SK-N-SH treated with all-trans-retinoic acid at 6 μM for 48 hours (cell line): ENCODE results near the gene CMIP.

Experiments
- ARNTL ChIP-seq: fragments of 450-650 bp; formaldehyde crosslinking; IDR thresholded peaks from 2 replicates; pipeline ENCODE4 v1.5.0; 2020; ENCODE audit warnings: low read depth, mild to moderate bottlenecking, moderate library complexity, borderline replicate concordance
- BACH2 ChIP-seq: fragments of 250-450 bp; sonication (Bioruptor Pico); IDR thresholded peaks from 2 replicates; pipeline ENCODE4 v1.9.0; 2021; ENCODE audit warnings: mild to moderate bottlenecking, borderline replicate concordance
- CREB5 ChIP-seq: fragments of 250-450 bp; sonication (Bioruptor Pico); IDR thresholded peaks from 2 replicates; pipeline ENCODE4 v1.5.1; 2020; ENCODE audit warnings: low read depth, mild to moderate bottlenecking, moderate library complexity
- CSDC2 ChIP-seq: fragments of 250-450 bp; sonication (Bioruptor Pico); IDR thresholded peaks from 2 replicates; pipeline ENCODE4 v1.5.0; 2020; ENCODE audit warnings: mild to moderate bottlenecking, moderate library complexity
- GLIS3 ChIP-seq: fragments of 250-450 bp; sonication (Bioruptor Pico); IDR thresholded peaks from 2 replicates; pipeline ENCODE4 v1.5.0; 2020; ENCODE audit warnings: mild to moderate bottlenecking, moderate library complexity
- ISL1 ChIP-seq: fragments of 250-450 bp; sonication (Bioruptor Pico); IDR thresholded peaks from 2 replicates; pipeline ENCODE4 v2.1.2; 2022; ENCODE audit warnings: mild to moderate bottlenecking, moderate library complexity
- RARB ChIP-seq: fragments of 250-450 bp; sonication (Bioruptor Pico); IDR thresholded peaks from 2 replicates; pipeline ENCODE4 v1.8.0; 2021; ENCODE audit warnings: mild to moderate bottlenecking, moderate library complexity
- TOX ChIP-seq: fragments of 250-450 bp; sonication (Bioruptor Pico); IDR thresholded peaks from 2 replicates; pipeline ENCODE4 v1.8.0; 2021; ENCODE audit warnings: mild to moderate bottlenecking, moderate library complexity, borderline replicate concordance
- ZNF8 ChIP-seq: fragments of 450-650 bp; formaldehyde crosslinking; IDR thresholded peaks from 2 replicates; pipeline ENCODE4 v1.5.0; 2020; ENCODE audit warnings: mild to moderate bottlenecking, moderate library complexity

- TF ChIP-seq ISL1 (CRISPR knock-in tag) (no peak), BACH2 (no peak), CREB5 (CRISPR knock-in tag) (no peak), ZNF8 (CRISPR knock-in tag) (no peak), RARB (no peak), CSDC2 (CRISPR knock-in tag) (no peak), GLIS3 (CRISPR knock-in tag) (no peak), TOX (CRISPR knock-in tag) (no peak), ARNTL (no peak)
Measured at GRCh38 chr16:81589975-81590650, 145.5 kb downstream of the CMIP start.
